GM10266 (cell line): ENCODE measurements around the gene ARHGAP20.

Source experiments
- DNase-seq: peaks from one replicate; pipeline ENCODE4 v3.0.0; 2012; ENCODE audit errors: extremely low spot score
- CTCF ChIP-seq: IDR thresholded peaks from 2 replicates; pipeline ENCODE4 v1.5.1; 2012; ENCODE audit warnings: mild to moderate bottlenecking, low read depth; ENCODE audit not compliant: control insufficient read depth, insufficient read depth; ENCODE audit errors: missing control alignments

Gene ARHGAP20

DNA sequence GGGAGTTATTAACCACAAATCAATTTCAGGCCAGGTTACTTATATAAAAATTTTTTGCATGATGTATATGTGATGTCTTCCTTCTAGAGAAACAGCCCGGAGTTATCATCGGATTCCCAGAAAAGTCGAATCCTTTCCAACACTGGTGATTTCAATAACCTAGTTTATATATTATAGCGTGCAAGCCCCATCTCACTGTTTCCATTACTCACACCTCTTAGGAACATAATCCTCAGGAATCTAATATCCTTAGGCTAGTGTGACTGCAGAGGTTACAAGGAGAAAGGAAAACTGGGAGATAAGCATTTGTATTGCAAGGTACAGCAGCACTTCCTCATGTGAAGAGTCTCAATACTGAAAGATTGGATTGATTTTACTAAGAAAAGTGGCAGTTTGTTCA, 20.3 kb downstream of the ARHGAP20 start:
- DNase-seq = no peak
- no peak for TF ChIP-seq CTCF

- no peak for TF ChIP-seq CTCF
- DNase-seq = no peak
Measured at GRCh38 chr11:110689306-110689705, 22.9 kb downstream of the ARHGAP20 start.

DNA sequence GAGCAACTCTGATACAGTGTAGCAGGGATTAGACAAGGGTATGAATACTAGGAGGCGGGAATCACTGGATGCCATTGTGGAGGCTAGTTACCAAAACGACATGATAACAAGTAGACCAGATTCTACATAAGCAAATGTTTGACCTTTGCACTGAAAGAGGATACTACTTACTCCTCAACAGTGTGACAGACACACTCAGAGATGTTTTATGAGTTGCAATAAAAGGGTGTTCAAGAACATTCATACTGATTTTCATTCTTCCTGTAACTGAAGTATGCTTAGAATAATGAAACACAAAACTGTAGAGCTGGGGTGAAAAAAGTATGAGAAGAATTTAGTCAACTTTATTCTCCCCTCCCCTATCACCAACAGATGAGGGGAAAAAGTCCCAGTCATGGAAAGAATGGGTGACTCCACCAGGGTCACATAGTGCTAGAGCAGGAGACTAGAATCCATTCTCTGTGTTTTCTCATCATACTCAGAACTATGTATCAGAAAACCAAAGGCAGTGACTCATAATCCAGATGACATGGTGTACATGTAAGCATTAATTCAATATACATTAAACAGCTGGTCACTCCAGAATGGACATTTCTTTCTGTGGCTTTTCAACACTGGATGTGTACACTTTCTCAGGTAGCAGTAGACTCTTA, 32.8 kb downstream of the ARHGAP20 start:
- no peak for DNase-seq
- TF ChIP-seq CTCF = no peak

DNA sequence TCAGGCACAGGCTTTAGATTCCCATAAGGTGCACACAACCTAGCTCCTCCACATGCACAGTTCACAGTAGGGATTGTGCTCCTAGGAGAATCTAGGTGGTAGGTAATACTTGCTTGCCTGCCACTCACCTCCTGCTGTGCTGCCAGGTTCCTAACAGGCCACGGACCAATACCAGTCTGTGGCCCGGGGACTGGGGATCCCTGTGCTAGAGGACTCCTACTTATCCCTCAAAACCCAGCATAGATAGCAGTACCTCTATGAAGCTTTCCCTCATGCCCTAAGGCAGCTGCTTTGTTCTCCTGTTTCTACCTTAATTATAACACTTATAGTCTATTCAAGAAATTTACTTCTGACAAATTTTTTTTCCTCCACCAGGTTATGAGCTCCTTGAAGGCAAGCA, 36.7 kb downstream of the ARHGAP20 start:
- TF ChIP-seq CTCF = no peak
- DNase-seq = no peak

GRCh38 chr11:110665689-110666465, 46.4 kb downstream of the ARHGAP20 start:
- no peak for TF ChIP-seq CTCF
- DNase-seq = no peak

DNA sequence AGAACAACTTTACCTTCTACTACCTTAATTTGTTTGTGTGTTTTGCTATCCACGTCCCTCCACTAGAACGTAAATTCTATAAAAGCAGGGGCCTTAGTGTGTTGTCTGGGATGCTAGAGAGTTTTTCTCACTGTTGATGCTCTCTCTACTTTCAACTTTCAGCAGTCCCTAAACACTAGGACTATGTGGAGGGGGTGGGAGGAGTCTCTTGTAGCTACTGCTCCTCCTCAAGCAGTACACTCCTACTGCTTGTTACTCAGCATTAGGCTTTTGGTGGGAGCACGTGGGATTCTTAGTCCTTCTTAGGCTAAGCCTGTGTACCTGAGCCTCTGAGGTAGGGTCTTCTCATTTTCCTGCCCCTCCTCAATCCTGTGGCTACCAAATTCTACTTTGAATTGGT, 56.3 kb downstream of the ARHGAP20 start:
- DNase-seq = no peak
- no peak for TF ChIP-seq CTCF

DNA sequence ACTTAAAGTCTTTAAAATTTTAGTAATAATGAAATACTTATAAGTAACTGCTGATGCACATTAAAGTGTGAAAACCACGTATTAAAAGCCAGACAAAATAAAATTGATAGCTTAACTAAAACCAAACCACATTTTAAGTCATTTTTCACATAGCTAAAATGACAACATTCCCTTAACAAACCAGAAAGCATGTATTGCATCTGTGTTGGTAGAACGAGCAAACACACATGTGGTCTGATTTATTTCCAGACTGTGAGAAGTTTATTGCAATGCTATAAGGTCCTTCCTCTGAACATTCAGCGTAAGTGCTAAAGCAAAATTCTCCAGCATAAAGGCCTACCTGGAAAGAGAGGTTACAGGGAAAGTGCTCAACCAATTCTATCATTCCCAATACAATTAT, 57.8 kb downstream of the ARHGAP20 start:
- TF ChIP-seq CTCF = no peak
- no peak for DNase-seq
